ENCODE data around the gene FREM1. TPM values are rescaled to one million over a fixed set of nuclear protein-coding genes. Genes with fewer than 3 reads are reported as not detected.

The FREM1 gene
- total and polyA plus RNA-seq, 10 of the 15 experiments (the other 5 are each of a cell fraction or from before 2014, with no cell fraction given): 0.01 to 0.16 (median 0.08) TPM; not detected in 7

DNA sequence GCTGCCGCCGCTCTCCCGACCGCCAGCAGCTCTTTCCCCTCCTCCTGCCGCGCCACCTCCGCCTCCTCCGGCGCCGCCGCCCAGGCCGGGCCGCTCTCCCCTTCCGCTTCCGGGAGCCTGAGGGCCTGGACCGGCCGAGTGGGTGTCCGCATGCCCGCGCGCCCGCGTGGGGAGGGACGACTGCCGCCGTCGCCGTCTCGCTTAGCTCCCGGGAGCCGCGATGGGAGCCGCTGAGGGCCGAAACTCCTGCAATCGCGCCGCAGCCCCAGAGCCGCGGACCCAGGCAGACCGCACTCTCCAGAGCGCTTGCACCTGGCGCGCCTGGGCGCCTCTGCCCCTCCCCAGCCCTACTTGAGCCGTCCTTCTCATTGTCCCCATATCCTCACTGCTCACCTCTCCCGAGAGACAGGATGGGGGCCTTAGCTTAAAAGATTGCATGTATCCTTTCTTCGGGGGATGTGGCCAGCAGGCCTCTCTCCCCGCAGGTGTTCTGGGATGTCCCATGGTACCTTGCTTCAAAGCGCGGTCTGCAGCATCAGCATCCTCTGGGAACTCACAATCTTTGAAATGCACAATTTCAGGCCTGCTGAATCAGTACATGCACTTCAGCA is 216.9 kb downstream of the FREM1 start, which contains the start of gene ZDHHC21:
Gene ZDHHC21 (minus strand): TSS at position 182 of the 611 bp plus-strand sequence. CDS start 19,092 bp downstream, outside the sequence.
- RAD21 ChIA-PET (ENCODE audit: unreplicated experiment): interaction anchor here (1.3 to 1.5 kb wide), 2 partner anchors 32 to 75 kb away, joined by 4 to 5 read pairs; no protein-coding TSS in a partner anchor
- in situ Hi-C loops (cut with MboI) (no loop called here), intact Hi-C loops (cut with micrococcal nuclease; ENCODE audit: unreplicated experiment) (loop anchor here (5.0 kb wide), 1 partner anchor 376 kb away; no protein-coding TSS in a partner anchor)
- Histone ChIP-seq H2AFZ (ENCODE audit: control insufficient read depth, low read depth, low read length) (peak within 1 kb of the TSS; percentile 89), H3K27me3 (replicated peaks in 1 of 2; ENCODE audit: control insufficient read depth in 2 of 2, insufficient read depth in 2 of 2, low read length in 1 of 2) (no peaks in the 10 kb centered on the region; a peak in 2 of 4 replicates), H3K27ac (ENCODE audit: control insufficient read depth, insufficient read depth) (peak within 1 kb of the TSS; percentile 66), H3K4me1 (ENCODE audit: control insufficient read depth, insufficient read depth, low read length) (peaks cover 10% of the 10 kb centered on the region), H3K79me2 (ENCODE audit: control insufficient read depth, insufficient read depth, low read length) (peaks cover 33% of the 10 kb centered on the region), H3K9ac (ENCODE audit: control insufficient read depth, insufficient read depth, low read length) (peak within 1 kb of the TSS; percentile 80), H3K36me3 (ENCODE audit: control insufficient read depth in 2 of 2, insufficient read depth in 2 of 2, low read length in 1 of 2) (no peaks in the 10 kb centered on the region), H4K20me1 (ENCODE audit: control insufficient read depth, insufficient read depth) (no peaks in the 10 kb centered on the region), H3K4me3 (peak within 1 kb of the TSS; percentile 98), H3K4me2 (ENCODE audit: control insufficient read depth, insufficient read depth) (peak within 1 kb of the TSS; percentile 86), H3K9me3 (replicated peaks; ENCODE audit: control insufficient read depth, insufficient read depth, low read length) (no peaks in the 10 kb centered on the region)
- WGBS (ENCODE audit: insufficient coverage, insufficient replicate concordance, low lambda C conversion rate, missing lambda C conversion rate): 2% methylated on average over 34 of the region's 50 CpGs
- ATAC-seq: peak; percentile 92
- SMC1A ChIA-PET (ENCODE audit: uncharacterized antibody, unreplicated experiment): interaction anchor here (0.8 to 1.7 kb wide), 3 partner anchors 12 to 129 kb away, joined by 3 to 7 read pairs (median 3); no protein-coding TSS in a partner anchor
- BruUV-seq (replicated peaks): no TSS peak
- CTCF ChIA-PET: interaction anchor here (0.7 to 2.6 kb wide), 6 partner anchors 18 to 76 kb away, joined by 3 to 7 read pairs (median 6); no protein-coding TSS in a partner anchor
- POLR2A ChIA-PET: interaction anchor here (1.0 kb wide), 1 partner anchor 73 kb away, joined by 3 read pairs; no protein-coding TSS in a partner anchor
- no peak for FAIRE-seq
- DNase-seq (ENCODE audit: low read depth, low spot score): no peak
- TF ChIP-seq NR2C1 (IDR thresholded peaks at IDR 0.05) (peak; percentile 72), GABPA (IDR thresholded peaks at IDR 0.05; ENCODE audit: low read depth) (peak; percentile 71), KAT2A (conservative IDR thresholded peaks at IDR 0.05; ENCODE audit: control insufficient read depth, low read depth, low read length) (no peak), CEBPB (IDR thresholded peaks at IDR 0.05; ENCODE audit: borderline replicate concordance in 1 of 2, low read depth in 2 of 2, low read length in 2 of 2) (no peak), ETV6 (conservative IDR thresholded peaks at IDR 0.05 in 1 of 2, IDR thresholded peaks at IDR 0.05 in 1 of 2; ENCODE audit: borderline replicate concordance in 1 of 2, low read depth in 1 of 2) (no peak), CHD2 (IDR thresholded peaks at IDR 0.05; ENCODE audit: borderline replicate concordance, low read depth, low read length) (0 out of 2 replicates have a peak, but pooled peaks have one; percentile 26), JUND (IDR thresholded peaks at IDR 0.05; ENCODE audit: low read depth, low read length) (peak; percentile 8; the same call in 1 of the 2 replicates), BACH1 (IDR thresholded peaks at IDR 0.05; ENCODE audit: borderline replicate concordance) (peak; percentile 94), HDGF (IDR thresholded peaks at IDR 0.05) (0 out of 2 replicates have a peak, but pooled peaks have one; percentile 52), EGR1 (IDR thresholded peaks at IDR 0.05; ENCODE audit: borderline replicate concordance in 1 of 2, low read depth in 2 of 2, low read length in 2 of 2) (peak in 1 of 2 experiments; percentile 78; a peak in 2 of 3 replicates), POLR2A (IDR thresholded peaks at IDR 0.05; ENCODE audit: low read depth, low read length) (peak; percentile 92), RB1 (IDR thresholded peaks at IDR 0.05; ENCODE audit: borderline replicate concordance) (peak; percentile 92; the same call in 1 of the 2 replicates), ZBTB11 (CRISPR knock-in tag; IDR thresholded peaks at IDR 0.05) (peak; percentile 39; the same call in 1 of the 2 replicates), RBBP5 (conservative IDR thresholded peaks at IDR 0.05) (no peak), ZZZ3 (IDR thresholded peaks at IDR 0.05; ENCODE audit: control insufficient read depth, insufficient read length, low read depth) (no peak), IKZF2 (IDR thresholded peaks at IDR 0.05) (peak in 1 of 2 experiments; percentile 14; a peak in 1 of 4 replicates), RUNX3 (IDR thresholded peaks at IDR 0.05; ENCODE audit: low read length) (peak; percentile 53), NFYB (IDR thresholded peaks at IDR 0.05; ENCODE audit: insufficient read depth, low read depth, low read length) (no peak)
- TF ChIP-seq, protein P1, sequence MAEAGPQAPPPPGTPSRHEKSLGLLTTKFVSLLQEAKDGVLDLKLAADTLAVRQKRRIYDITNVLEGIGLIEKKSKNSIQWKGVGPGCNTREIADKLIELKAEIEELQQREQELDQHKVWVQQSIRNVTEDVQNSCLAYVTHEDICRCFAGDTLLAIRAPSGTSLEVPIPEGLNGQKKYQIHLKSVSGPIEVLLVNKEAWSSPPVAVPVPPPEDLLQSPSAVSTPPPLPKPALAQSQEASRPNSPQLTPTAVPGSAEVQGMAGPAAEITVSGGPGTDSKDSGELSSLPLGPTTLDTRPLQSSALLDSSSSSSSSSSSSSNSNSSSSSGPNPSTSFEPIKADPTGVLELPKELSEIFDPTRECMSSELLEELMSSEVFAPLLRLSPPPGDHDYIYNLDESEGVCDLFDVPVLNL (IDR thresholded peaks at IDR 0.05; ENCODE audit: low read depth, low read length): no peak
